ENCODE data around the gene METAP1D.

METAP1D gene

GRCh38 chr2:171960570-171960969 lies 39.2 kb upstream of the METAP1D start:
- no peak overlapping the region for H3K4me3 ChIP-seq (ENCODE audit: low read depth, low read length)
- TF ChIP-seq CTCF (IDR thresholded peaks at IDR 0.05; ENCODE audit: low read depth, low read length): no peak

GRCh38 chr2:171963198-171963597 lies 36.6 kb upstream of the METAP1D start:
- TF ChIP-seq CTCF (IDR thresholded peaks at IDR 0.05; ENCODE audit: low read depth, low read length): no peak

GRCh38 chr2:171964308-171964707 lies 35.4 kb upstream of the METAP1D start:
- no peak for TF ChIP-seq CTCF (IDR thresholded peaks at IDR 0.05; ENCODE audit: low read depth, low read length)

More at GRCh38 chr2:171963198-171963597, 36.6 kb upstream of the METAP1D start:
- H3K4me3 ChIP-seq (ENCODE audit: low read depth, low read length): no peak overlapping the region

GRCh38 chr2:171965238-171965637 lies 34.5 kb upstream of the METAP1D start:
- TF ChIP-seq CTCF (IDR thresholded peaks at IDR 0.05; ENCODE audit: low read depth, low read length): no peak
- no peak overlapping the region for H3K4me3 ChIP-seq (ENCODE audit: low read depth, low read length)

More at GRCh38 chr2:171964308-171964707, 35.4 kb upstream of the METAP1D start:
- no peak overlapping the region for H3K4me3 ChIP-seq (ENCODE audit: low read depth, low read length)

GRCh38 chr2:171965661-171966060 lies 34.1 kb upstream of the METAP1D start:
- no peak for TF ChIP-seq CTCF (IDR thresholded peaks at IDR 0.05; ENCODE audit: low read depth, low read length)
- H3K4me3 ChIP-seq (ENCODE audit: low read depth, low read length): no peak overlapping the region

GRCh38 chr2:171966235-171966634 lies 33.5 kb upstream of the METAP1D start:
- TF ChIP-seq CTCF (IDR thresholded peaks at IDR 0.05; ENCODE audit: low read depth, low read length): no peak

GRCh38 chr2:171966688-171967087 lies 33.1 kb upstream of the METAP1D start:
- no peak for TF ChIP-seq CTCF (IDR thresholded peaks at IDR 0.05; ENCODE audit: low read depth, low read length)
- no peak overlapping the region for H3K4me3 ChIP-seq (ENCODE audit: low read depth, low read length)

More at GRCh38 chr2:171966235-171966634, 33.5 kb upstream of the METAP1D start:
- H3K4me3 ChIP-seq (ENCODE audit: low read depth, low read length): no peak overlapping the region
